Common myeloid progenitor, CD34-positive (primary cell): ENCODE measurements around the gene DNAI4.
"Not testable (repeated sequence)": the region's sequence is repeated elsewhere in the genome, so short reads cannot be mapped to it uniquely, and the experiment has no call there.

Experiments
- CTCF ChIA-PET: fragments of 350-600 bp; sonication (Branson Sonifier 250); formaldehyde crosslinking; loops from one replicate; lab custom pipeline; 2021; ENCODE audit warnings: antibody characterized with exemption; lab: Charles Lee
- POLR2A ChIA-PET: fragments of 350-600 bp; sonication (Branson Sonifier 250); formaldehyde crosslinking; loops from one replicate; lab custom pipeline; 2021; ENCODE audit warnings: antibody characterized with exemption; lab: Charles Lee
- DNase-seq, 3 donors: peaks; one replicate each; pipeline versions ENCODE4 v3.0.0 to v3.0.0-alpha.2; 2013
- H3K27ac ChIP-seq, 2 experiments: 1 replicate in 1 of 2; 2 replicates in 1 of 2; pipeline ENCODE4 v1.7.0; 2013; ENCODE audit warnings: inconsistent platforms in 2 of 2, low read length in 2 of 2, mild to moderate bottlenecking in 2 of 2, low read depth in 1 of 2, moderate library complexity in 1 of 2; ENCODE audit not compliant: severe bottlenecking in 2 of 2, insufficient read depth in 1 of 2, poor library complexity in 1 of 2
- H3K27me3 ChIP-seq, 5 experiments: replicated peaks in 2 of 5; 1 replicate in 3 of 5; 2 replicates in 2 of 5; pipeline versions ENCODE4 v1.6.1 to v1.7.0; 2013; ENCODE audit warnings: low read length in 4 of 5, mild to moderate bottlenecking in 2 of 5, moderate library complexity in 2 of 5, inconsistent platforms in 1 of 5; ENCODE audit not compliant: insufficient read depth in 5 of 5, control insufficient read depth in 4 of 5
- H3K36me3 ChIP-seq, 4 experiments: 1 replicate in 2 of 4; 2 replicates in 2 of 4; pipeline versions ENCODE4 v1.6.1 to v1.7.0; 2013; ENCODE audit warnings: low read length in 3 of 4, control low read depth in 1 of 4, mild to moderate bottlenecking in 1 of 4; ENCODE audit not compliant: control insufficient read depth in 4 of 4, insufficient read depth in 4 of 4
- H3K4me1 ChIP-seq, 4 experiments: 1 replicate in 3 of 4; 2 replicates in 1 of 4; pipeline versions ENCODE4 v1.6.1 to v1.7.1; 2013; ENCODE audit warnings: low read length in 3 of 4, mild to moderate bottlenecking in 3 of 4, control low read depth in 1 of 4, inconsistent platforms in 1 of 4, moderate library complexity in 1 of 4; ENCODE audit not compliant: control insufficient read depth in 4 of 4, insufficient read depth in 4 of 4; ENCODE audit errors: control extremely low read depth in 1 of 4
- H3K4me3 ChIP-seq, 7 experiments: 1 replicate in 4 of 7; 2 replicates in 3 of 7; pipeline versions ENCODE4 v1.5.1 to v1.7.0; 2013; ENCODE audit warnings: mild to moderate bottlenecking in 7 of 7, low read length in 6 of 7, moderate library complexity in 6 of 7, inconsistent platforms in 2 of 7, low read depth in 2 of 7, control low read depth in 1 of 7; ENCODE audit not compliant: insufficient read depth in 4 of 7, control insufficient read depth in 1 of 7; ENCODE audit errors: extremely low read depth in 1 of 7
- H3K9me3 ChIP-seq, 5 experiments: 1 replicate in 4 of 5; 2 replicates in 1 of 5; pipeline versions ENCODE4 v1.6.1 to v1.7.1; 2013; ENCODE audit warnings: low read length in 4 of 5, mild to moderate bottlenecking in 2 of 5, inconsistent platforms in 1 of 5, low read depth in 1 of 5, moderate library complexity in 1 of 5; ENCODE audit not compliant: control insufficient read depth in 4 of 5, insufficient read depth in 2 of 5; ENCODE audit errors: control extremely low read depth in 1 of 5
- WGBS: methylation state at CpG from one replicate; pipeline ENCODE4 v1.1.5; 2013; ENCODE audit not compliant: insufficient coverage; 5-methylcytosine and 5-hydroxymethylcytosine counted together

DNAI4 gene

GRCh38 chr1:66919063-66919462 is 5.6 kb downstream of the DNAI4 start:
- 100% methylated on average over 1 of the region's 1 CpG for WGBS
- H3K36me3 ChIP-seq, result peaks cover 5 to 10% (median 7%) of the 10 kb centered on the region in 4 experiments
- ChIA-PET CTCF (interaction anchor here (0.6 kb wide), 1 partner anchor 32 kb away, joined by 3 read pairs; no protein-coding TSS in a partner anchor), POLR2A (no interaction called here)
- no peaks in the 10 kb centered on the region for H3K27me3 ChIP-seq
- no peak overlapping the region for H3K27ac ChIP-seq
- peaks cover 2 to 13% (median 4%) of the 10 kb centered on the region in 5 experiments for H3K9me3 ChIP-seq
- H3K4me1 ChIP-seq, result peaks cover 8 to 10% (median 8%) of the 10 kb centered on the region in 4 experiments
- no peak for DNase-seq
- H3K4me3 ChIP-seq, result no peak overlapping the region

DNA sequence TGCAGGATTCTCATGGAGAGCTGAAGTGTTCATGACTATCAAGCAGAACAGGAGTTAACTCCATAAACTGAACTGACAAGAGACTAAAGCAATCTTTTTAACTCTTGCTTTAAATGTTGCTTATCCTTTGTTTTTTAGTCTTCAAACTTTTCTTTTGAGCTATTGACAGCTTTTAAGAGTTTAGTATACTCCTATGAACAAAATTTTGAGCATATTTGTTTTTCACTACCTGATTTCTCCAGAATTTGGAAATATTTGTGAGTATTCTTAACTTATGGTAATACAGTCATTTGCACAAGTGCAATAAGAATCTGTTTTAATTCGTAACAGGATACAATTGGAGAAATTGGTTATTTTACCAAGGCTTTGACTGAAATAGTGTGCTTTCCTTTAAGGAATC is 7.2 kb downstream of the DNAI4 start:
- ChIA-PET CTCF (no interaction called here), POLR2A (no interaction called here)
- H3K27me3 ChIP-seq, result no peaks in the 10 kb centered on the region
- no peak overlapping the region for H3K4me3 ChIP-seq
- H3K4me1 ChIP-seq, result no peaks in the 10 kb centered on the region
- no peak overlapping the region for H3K27ac ChIP-seq
- H3K36me3 ChIP-seq, result peaks cover 5 to 10% (median 7%) of the 10 kb centered on the region in 4 experiments
- DNase-seq, result peak in 1 of 3 donors; percentile 42
- peaks cover 2 to 13% (median 4%) of the 10 kb centered on the region in 5 experiments for H3K9me3 ChIP-seq
- WGBS, result 100% methylated on average over 1 of the region's 1 CpG

GRCh38 chr1:66916320-66916719 is 8.3 kb downstream of the DNAI4 start:
- DNase-seq, result peak; percentile 22 to 78 (median 53)
- no peaks in the 10 kb centered on the region for H3K4me1 ChIP-seq
- no CpG with 5 or more reads among the region's 2 CpGs for WGBS
- no peak overlapping the region for H3K27ac ChIP-seq
- peaks cover 5 to 10% (median 7%) of the 10 kb centered on the region in 4 experiments for H3K36me3 ChIP-seq
- no peak overlapping the region for H3K4me3 ChIP-seq
- H3K27me3 ChIP-seq, result no peaks in the 10 kb centered on the region
- peaks cover 2 to 13% (median 4%) of the 10 kb centered on the region in 5 experiments for H3K9me3 ChIP-seq
- POLR2A ChIA-PET, result no interaction called here
- CTCF ChIA-PET, result interaction anchor here (0.6 kb wide), 1 partner anchor 956 kb away, joined by 3 read pairs; no protein-coding TSS in a partner anchor

DNA sequence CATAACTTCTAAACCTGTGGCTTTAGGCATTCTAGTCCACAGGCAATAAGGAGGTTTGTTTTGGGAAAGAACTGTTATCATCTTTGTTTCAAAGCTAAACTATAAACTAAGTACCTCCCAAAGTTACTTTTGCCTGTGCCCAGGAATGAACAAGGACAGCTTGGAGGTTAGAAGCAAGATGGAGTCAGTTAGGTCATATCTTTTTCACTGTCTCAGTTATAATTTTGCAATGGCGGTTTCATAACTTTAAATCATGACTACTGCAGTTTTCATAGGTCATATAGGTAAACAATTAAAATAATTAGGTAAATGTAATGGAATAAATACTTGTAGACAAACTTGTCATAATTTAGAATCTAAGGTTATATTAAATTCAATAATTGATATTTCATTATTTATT is 9.5 kb downstream of the DNAI4 start:
- H3K27me3 ChIP-seq, DNase-seq, H3K4me1 ChIP-seq, H3K4me3 ChIP-seq, POLR2A ChIA-PET, H3K27ac ChIP-seq, H3K36me3 ChIP-seq: not testable (repeated sequence)
- peaks cover 2 to 12% (median 4%) of the 10 kb centered on the region in 5 experiments for H3K9me3 ChIP-seq
- no CpG with 5 or more reads among the region's 1 CpG for WGBS
- CTCF ChIA-PET, result interaction anchor here (1.1 kb wide), 1 partner anchor 14 kb away, joined by 4 read pairs; no protein-coding TSS in a partner anchor

DNA sequence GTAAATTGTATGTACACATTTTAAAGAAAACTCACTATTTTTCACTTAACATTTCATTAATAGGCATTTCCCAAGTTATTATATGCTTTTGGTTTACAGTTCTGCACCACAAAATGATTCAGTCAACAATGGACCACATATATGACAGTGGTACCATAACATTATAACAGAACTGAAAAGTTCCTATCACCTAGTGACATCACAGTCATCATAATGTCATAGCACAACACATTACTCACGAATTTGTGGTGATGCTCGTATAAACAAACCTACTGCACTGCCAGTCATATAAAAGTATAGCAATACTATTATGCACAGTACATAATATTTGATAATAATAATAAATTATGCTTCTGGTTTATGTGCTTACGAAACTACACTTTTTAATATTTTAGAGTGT is 30.9 kb downstream of the DNAI4 start:
- no peaks in the 10 kb centered on the region for H3K36me3 ChIP-seq
- no peak for DNase-seq
- no peak overlapping the region for H3K27ac ChIP-seq
- no peak overlapping the region for H3K4me3 ChIP-seq
- H3K27me3 ChIP-seq, result no peaks in the 10 kb centered on the region
- no CpG with 5 or more reads among the region's 3 CpGs for WGBS
- H3K9me3 ChIP-seq, result peaks cover 0 to 2% (median 0%) of the 10 kb centered on the region in 5 experiments
- POLR2A ChIA-PET, result no interaction called here
- no peaks in the 10 kb centered on the region for H3K4me1 ChIP-seq
- CTCF ChIA-PET, result no interaction called here

DNA sequence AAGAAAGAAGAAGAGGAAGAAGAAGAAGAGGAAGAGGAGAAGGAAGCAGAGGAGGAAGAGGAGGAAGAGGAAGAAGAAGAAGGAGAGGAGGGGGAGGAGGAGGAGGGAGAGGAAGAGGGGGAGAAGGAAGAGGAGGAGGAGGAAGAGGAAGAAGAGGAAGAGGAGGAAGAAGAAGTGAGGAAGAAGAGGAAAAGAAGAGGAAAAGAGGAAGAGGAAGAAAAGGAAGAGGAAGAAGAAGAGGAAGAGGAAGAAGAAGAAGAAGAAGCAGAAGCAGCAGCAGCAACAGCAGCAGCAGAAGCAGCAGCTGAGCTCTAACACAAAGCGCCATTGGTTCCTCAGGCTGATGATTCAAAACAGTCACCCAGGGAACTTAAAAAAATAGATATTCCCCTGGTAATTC is 34.0 kb downstream of the DNAI4 start:
- CTCF ChIA-PET, result no interaction called here
- no peak overlapping the region for H3K27ac ChIP-seq
- peaks cover 0 to 2% (median 0%) of the 10 kb centered on the region in 5 experiments for H3K9me3 ChIP-seq
- no peaks in the 10 kb centered on the region for H3K27me3 ChIP-seq
- POLR2A ChIA-PET, result no interaction called here
- no peak for DNase-seq
- peaks cover 0 to 2% (median 0%) of the 10 kb centered on the region in 4 experiments for H3K4me1 ChIP-seq
- no peak overlapping the region for H3K4me3 ChIP-seq
- no peaks in the 10 kb centered on the region for H3K36me3 ChIP-seq
- 90% methylated on average over 1 of the region's 1 CpG for WGBS

GRCh38 chr1:66889030-66889429 is 35.6 kb downstream of the DNAI4 start:
- H3K27ac ChIP-seq, result no peak overlapping the region
- no peak overlapping the region for H3K4me3 ChIP-seq
- H3K27me3 ChIP-seq, result no peaks in the 10 kb centered on the region
- H3K4me1 ChIP-seq, result peaks cover 0 to 2% (median 0%) of the 10 kb centered on the region in 4 experiments
- WGBS, result no CpG with 5 or more reads among the region's 1 CpG
- CTCF ChIA-PET, result no interaction called here
- H3K9me3 ChIP-seq, result peaks cover 0 to 2% (median 0%) of the 10 kb centered on the region in 5 experiments
- H3K36me3 ChIP-seq, result no peaks in the 10 kb centered on the region
- POLR2A ChIA-PET, result no interaction called here
- no peak for DNase-seq
